ENCODE data around the gene WIPF1.

GRCh38 chr2:174607989-174608865 lies 10.6 kb upstream of the WIPF1 start:
- TF ChIP-seq POLR2AphosphoS5 (IDR thresholded peaks at IDR 0.05; ENCODE audit: borderline replicate concordance, low read depth, low read length) = no peak
- no peak for TF ChIP-seq EZH2 (IDR thresholded peaks at IDR 0.05)

Data from SK-N-MC (cell line).